NCI-H1436 treated with DMSO at 0.1 percent for 48 hours (cell line): ENCODE results near the gene RCHY1.
"Not testable (repeated sequence)": the region's sequence is repeated elsewhere in the genome, so short reads cannot be mapped to it uniquely, and the experiment has no call there.

Experiments used
- DNase-seq: peaks from one replicate; lab custom pipeline; 2025; lab: John Stamatoyannopoulos, UW

The RCHY1 gene

GRCh38 chr4:75514949-75515612 lies 878 bp upstream of the RCHY1 start:
- DNase-seq = no peak

GRCh38 chr4:75513526-75514130 lies 575 bp downstream of the RCHY1 start:
- no peak for DNase-seq

DNA sequence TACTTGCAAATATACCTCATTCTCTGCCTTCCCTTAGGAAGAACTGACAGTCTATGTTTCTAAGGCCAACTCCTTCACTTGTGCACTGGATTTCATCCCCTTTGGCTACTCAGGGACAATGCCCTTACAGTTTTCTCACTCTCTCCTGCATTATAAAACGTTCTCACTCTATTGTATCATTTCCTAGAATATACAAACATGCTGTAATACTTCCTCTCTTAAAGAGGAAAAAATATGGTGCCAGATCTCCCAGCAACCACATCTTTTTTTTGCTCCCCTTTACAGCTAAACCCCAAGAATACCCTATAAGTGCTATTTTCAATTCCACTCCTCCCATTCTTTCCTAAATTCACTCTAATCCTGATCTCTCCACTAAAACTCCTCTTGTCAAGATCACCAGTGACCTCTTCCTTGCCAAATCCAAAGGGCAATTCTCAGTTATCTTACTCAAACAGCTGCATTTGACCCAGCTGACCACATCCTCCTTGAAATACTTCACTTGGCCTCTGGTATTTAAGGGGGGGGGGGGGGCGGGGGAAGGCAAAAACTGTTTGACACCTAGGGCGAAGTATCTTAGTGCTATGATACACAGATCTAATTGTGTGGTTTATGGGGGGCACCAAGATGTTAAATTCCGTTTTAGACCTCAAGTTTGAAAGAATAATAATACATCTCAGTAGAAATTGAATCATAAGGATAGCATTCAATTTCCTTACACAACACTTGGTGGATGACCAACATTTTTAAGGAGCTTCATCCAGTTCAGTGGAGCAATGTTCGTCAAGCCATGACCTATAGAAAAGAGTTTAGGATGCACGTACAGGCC lies 1.6 kb downstream of the RCHY1 start:
- no peak for DNase-seq

GRCh38 chr4:75511841-75512240 lies 2.4 kb downstream of the RCHY1 start:
- DNase-seq = no peak

DNA sequence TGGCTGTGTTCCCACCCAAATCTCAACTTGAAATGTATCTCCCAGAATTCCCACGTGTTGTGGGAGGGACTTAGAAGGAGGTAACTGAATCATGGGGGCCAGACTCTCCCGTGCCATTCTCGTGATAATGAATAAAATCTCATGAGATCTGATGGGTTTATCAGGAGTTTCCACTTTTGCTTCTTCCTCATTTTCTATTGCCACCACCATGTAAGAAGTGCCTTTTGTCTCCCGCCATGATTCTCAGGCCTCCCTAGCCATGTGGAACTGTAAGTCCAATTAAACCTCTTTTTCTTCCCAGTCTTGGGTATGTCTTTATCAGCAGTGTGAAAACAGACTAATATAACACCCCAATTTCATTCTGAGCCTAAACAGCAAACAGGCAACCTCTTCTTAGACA lies 4.6 kb downstream of the RCHY1 start:
- not testable (repeated sequence) for DNase-seq

DNA sequence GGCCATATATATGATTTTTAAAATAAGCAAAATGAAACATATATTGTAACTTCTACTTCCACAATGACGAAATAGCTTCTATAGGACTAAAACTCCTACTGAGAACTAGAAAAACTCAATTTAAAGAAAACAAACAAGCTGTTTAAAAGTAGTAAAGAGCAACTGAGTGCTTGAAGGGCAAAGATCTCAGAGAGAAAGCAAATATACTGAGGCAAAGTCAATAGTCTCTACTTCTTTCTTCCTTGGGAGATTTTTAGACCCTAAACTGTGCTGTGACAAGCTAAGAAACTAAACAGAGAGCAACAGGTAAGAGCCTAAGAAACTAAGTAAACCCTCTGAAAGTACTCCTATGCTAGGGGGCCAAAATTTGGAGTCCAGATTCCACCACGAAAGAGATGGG lies 8.6 kb downstream of the RCHY1 start:
- DNase-seq = no peak

- DNase-seq = no peak
Measured at GRCh38 chr4:75502671-75503070, 11.5 kb downstream of the RCHY1 start.

DNA sequence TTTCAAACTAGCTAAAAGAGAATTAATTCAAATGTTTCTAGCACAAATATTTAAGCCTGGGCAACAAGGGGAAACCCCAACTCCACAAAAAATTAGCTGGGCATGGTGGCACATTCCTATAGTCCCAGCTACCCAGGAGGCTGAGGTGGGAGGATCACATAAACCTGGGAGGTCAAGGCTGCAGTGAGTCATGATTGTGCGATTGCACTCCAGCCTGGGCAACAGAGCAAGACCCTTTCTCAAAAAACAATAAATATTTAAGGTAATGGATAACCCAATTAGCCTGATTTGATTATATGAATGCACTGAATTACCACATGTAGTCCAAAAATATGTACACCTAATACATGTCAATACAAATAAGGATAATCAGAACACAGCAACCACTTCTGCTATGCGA lies 14.3 kb downstream of the RCHY1 start:
- no peak for DNase-seq

GRCh38 chr4:75498041-75498440 lies 16.2 kb downstream of the RCHY1 start:
- DNase-seq = no peak

- DNase-seq = no peak
Measured at GRCh38 chr4:75497133-75497532, 17.1 kb downstream of the RCHY1 start.

DNA sequence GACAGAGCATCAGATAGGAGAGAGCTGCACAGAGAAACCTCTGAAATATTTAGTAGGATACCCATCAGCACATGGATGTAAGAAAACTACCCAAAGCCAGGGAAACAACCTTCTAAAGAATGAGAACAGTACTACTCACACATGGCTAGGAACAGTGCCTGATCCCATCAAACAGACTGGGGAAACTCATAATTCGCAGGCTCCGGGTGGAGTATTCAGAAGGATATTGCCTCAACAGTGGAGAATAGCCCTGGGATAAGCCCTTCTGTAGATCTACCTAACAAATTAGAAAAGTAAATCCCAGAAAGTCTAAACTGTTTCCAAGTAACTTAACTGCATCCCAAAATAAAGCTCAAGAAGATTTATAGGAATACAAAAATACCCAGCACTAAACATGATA lies 17.8 kb downstream of the RCHY1 start:
- DNase-seq = no peak

GRCh38 chr4:75495476-75495875 lies 18.7 kb downstream of the RCHY1 start:
- DNase-seq = no peak

- DNase-seq = no peak
Measured at GRCh38 chr4:75494563-75494962, 19.6 kb downstream of the RCHY1 start.

- no peak for DNase-seq
Measured at GRCh38 chr4:75490155-75490554, 24.0 kb downstream of the RCHY1 start.

DNA sequence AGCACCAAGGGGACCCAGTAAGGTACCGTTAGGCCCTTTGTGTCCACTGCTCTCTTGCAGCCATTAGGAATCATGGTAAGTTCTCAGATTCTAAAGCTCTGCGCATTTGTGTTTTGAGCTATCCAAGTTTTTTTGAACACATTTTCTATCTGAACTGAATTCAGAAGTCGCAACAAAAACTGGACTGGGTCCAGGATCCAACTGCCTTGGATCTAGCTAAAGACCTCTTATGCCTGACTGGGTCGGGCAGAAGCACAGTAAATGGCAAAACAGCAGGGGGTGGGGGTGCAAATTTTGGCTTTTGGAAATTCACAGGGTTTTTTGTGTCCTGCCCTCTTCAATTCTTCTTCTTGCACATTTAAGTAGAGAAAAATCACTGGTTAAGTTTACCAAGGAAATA lies 30.0 kb downstream of the RCHY1 start:
- DNase-seq = no peak

GRCh38 chr4:75477201-75477600 lies 37.0 kb downstream of the RCHY1 start:
- DNase-seq = no peak

DNA sequence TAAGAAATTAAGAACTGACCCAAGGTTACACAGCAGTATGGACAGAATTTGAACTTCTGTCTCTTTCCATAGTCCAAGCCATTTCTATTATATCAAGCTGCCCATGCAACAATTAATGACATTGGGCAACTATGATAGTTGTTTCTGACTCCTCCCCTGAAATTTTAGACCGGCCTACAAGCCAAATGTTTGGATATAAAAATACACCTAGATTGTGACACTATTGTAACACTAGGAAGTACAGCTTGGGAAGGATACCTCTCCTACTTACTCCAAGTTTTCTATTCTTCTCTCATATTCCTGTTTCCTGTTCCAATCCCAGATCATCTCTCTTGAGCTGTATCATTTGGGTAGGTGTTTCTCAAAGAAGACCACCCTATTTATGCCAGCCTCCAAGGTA lies 43.5 kb downstream of the RCHY1 start:
- DNase-seq = no peak

- DNase-seq = no peak
Measured at GRCh38 chr4:75469896-75470295, 44.3 kb downstream of the RCHY1 start.

- DNase-seq = no peak
Measured at GRCh38 chr4:75457365-75457764, 56.8 kb downstream of the RCHY1 start.

DNA sequence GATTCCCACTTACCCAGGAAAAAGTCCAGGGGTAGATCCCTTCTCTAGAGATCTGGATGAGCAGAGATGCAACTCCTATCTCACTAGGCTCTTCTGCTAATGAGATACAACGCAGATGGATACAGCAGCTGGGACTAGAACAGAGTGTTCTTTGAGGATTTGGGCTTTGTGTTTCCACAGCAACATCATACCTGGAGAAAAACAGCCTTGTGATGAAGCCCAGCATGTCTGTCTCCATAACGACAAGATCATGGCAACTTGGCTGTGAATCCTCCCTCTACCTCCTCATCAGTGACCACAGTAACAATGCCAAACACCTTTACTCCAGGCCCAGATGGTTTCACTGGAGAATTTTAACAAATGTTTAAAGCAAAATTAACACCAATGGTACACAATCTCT lies 80.1 kb downstream of the RCHY1 start:
- no peak for DNase-seq

DNA sequence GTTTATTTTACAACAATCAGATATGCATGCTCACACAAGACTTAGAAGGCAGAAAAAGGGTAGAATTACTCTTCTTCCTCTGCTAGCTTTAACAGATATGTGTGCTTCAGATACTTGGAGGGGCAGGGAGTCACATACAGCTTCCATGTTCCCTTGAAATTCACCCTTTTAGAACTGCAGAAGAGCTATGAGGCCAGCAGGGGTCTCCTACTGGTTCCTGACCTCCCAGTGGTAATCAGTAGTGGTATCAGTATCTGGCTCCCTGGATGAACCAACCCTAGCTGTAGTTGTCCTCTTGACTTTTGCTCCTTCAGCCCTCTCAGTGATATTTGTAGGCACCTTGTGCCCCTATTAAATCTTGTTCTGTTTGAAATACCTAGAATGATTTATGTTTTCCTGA lies 81.5 kb downstream of the RCHY1 start:
- DNase-seq = no peak

DNA sequence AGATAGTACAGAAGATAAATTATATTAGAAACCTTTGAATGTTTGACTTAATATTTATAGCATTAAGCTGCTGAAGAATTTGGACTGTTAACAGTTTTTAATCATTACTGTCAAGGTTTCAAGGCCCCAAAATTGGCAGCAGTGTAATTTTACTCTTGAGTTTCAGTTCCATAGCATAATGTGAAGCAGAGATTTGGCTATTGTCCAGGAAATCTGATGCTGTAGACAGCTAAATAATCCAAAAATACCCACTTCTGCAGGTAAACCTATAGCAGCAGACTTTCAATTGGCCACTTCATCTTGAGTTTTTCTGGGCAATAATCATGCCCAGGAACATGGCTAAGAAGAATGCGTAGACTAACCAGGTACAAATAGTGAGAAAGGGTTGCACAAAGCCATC lies 85.0 kb downstream of the RCHY1 start:
- no peak for DNase-seq
